K562 (cell line): Measurements from ENCODE around the gene ELOA2. TPM values are rescaled to one million over a fixed set of nuclear protein-coding genes. Genes with fewer than 3 reads are reported as not detected.

Experiments
- ATAC-seq: fragments of 200-7000 bp; cut with Tn5 transposase; 3 replicates; pipeline ENCODE4 v1.9.1; 2020; ENCODE audit warnings: moderate library complexity
- BruUV-seq: library from RNA; stranded (reverse); fragments of 400-500 nt; replicated peaks from 2 replicates; lab custom pipeline; 2021; lab: Mats Ljungman, UMichigan
- CTCF ChIA-PET: fragments of 300-600 bp; formaldehyde crosslinking; extraction: SDS; loops from one replicate; lab custom pipeline; 2021; ENCODE audit warnings: low intra/inter-chr PET ratio; lab: Yijun Ruan, JAX
- POLR2A ChIA-PET: fragments of 300-600, 350-650 bp; sonication (Branson Sonifier 250); formaldehyde crosslinking; extraction: SDS; loops from one replicate; lab custom pipeline; 2021; ENCODE audit warnings: antibody characterized with exemption, inconsistent platforms; lab: Yijun Ruan, JAX
- DNase-seq, 4 experiments: peaks; one replicate each; pipeline versions ENCODE4 v3.0.0 to v3.0.0-alpha.2; 2011 to 2018; ENCODE audit warnings: low spot score in 3 of 4, mixed read lengths in 3 of 4; ENCODE audit errors: extremely low read depth in 1 of 4
- FAIRE-seq: peaks from 2 replicates; lab custom pipeline; 2011; peaks lifted over from hg19 to GRCh38; lab: Jason Lieb, UNC
- H2AFZ ChIP-seq: 2 replicates; pipeline ENCODE4 v1.6.0; 2011; ENCODE audit warnings: low read depth, low read length, control low read depth, inconsistent platforms
- H3K27ac ChIP-seq: fragments of 200-600 bp; 3 replicates; pipeline ENCODE4 v1.8.0; 2011; ENCODE audit warnings: low read depth, mild to moderate bottlenecking, control low read depth, inconsistent platforms, low read length, moderate library complexity, mixed read lengths; ENCODE audit errors: extremely low read depth
- H3K27me3 ChIP-seq, 2 experiments: fragments of 300-600 bp in 1 of 2; 2 replicates in 1 of 2; 3 replicates in 1 of 2; pipeline versions ENCODE4 v1.6.0 to v1.8.0; 2011; ENCODE audit warnings: inconsistent platforms in 2 of 2, low read length in 2 of 2, mild to moderate bottlenecking in 1 of 2, mixed read lengths in 1 of 2, moderate library complexity in 1 of 2; ENCODE audit not compliant: control insufficient read depth in 2 of 2, insufficient read depth in 2 of 2
- H3K36me3 ChIP-seq: fragments of 300-600 bp; 3 replicates; pipeline ENCODE4 v1.8.0; 2011; ENCODE audit warnings: mild to moderate bottlenecking, low read length, inconsistent platforms; ENCODE audit not compliant: control insufficient read depth, insufficient read depth
- H3K4me1 ChIP-seq, 2 experiments: fragments of 200-600 bp in 1 of 2; replicated peaks in 1 of 2; 2 replicates in 1 of 2; 3 replicates in 1 of 2; pipeline versions ENCODE4 v1.5.1 to v1.8.0; 2011; ENCODE audit warnings: inconsistent platforms in 2 of 2, low read length in 2 of 2, mild to moderate bottlenecking in 1 of 2, mixed read lengths in 1 of 2, moderate library complexity in 1 of 2; ENCODE audit not compliant: control insufficient read depth in 2 of 2, insufficient read depth in 2 of 2
- H3K4me2 ChIP-seq: 2 replicates; pipeline ENCODE4 v1.6.1; 2011; ENCODE audit warnings: low read length, control low read depth, inconsistent platforms, mixed read lengths; ENCODE audit not compliant: insufficient read depth
- H3K4me3 ChIP-seq: fragments of 200-600 bp; sonication (generic), shearing (Covaris generic); 2 replicates; pipeline ENCODE4 v1.5.1; 2016; ENCODE audit warnings: control low read depth, inconsistent platforms
- H3K79me2 ChIP-seq: fragments of 200-600 bp; 3 replicates; pipeline ENCODE4 v1.8.0; 2011; ENCODE audit warnings: low read length, inconsistent platforms; ENCODE audit not compliant: control insufficient read depth, insufficient read depth
- H3K9ac ChIP-seq, 2 experiments: 2 replicates each; pipeline versions ENCODE4 v1.6.0 to v1.6.1; 2011; ENCODE audit warnings: low read depth in 2 of 2, low read length in 2 of 2, control low read depth in 1 of 2, inconsistent platforms in 1 of 2, mild to moderate bottlenecking in 1 of 2, mixed read lengths in 1 of 2; ENCODE audit not compliant: insufficient read depth in 1 of 2
- H3K9me1 ChIP-seq: one replicate; pipeline ENCODE4 v1.6.0; 2011; ENCODE audit warnings: inconsistent platforms, mild to moderate bottlenecking, low read length, moderate library complexity; ENCODE audit not compliant: control insufficient read depth, insufficient read depth
- H3K9me3 ChIP-seq: replicated peaks from 2 replicates; pipeline ENCODE4 v1.5.1; 2011; ENCODE audit warnings: low read depth, low read length, inconsistent platforms; ENCODE audit not compliant: control insufficient read depth, insufficient read depth
- H4K20me1 ChIP-seq: replicated peaks from 2 replicates; pipeline ENCODE4 v1.6.1; 2011; ENCODE audit warnings: low read length, inconsistent platforms, mixed read lengths; ENCODE audit not compliant: control insufficient read depth, insufficient read depth
- BMI1 ChIP-seq: fragments of 150-350 bp; IDR thresholded peaks from 2 replicates; pipeline ENCODE4 v1.6.1; 2014; ENCODE audit warnings: low read length
- PCBP1 ChIP-seq: fragments of 200-400 bp; formaldehyde crosslinking; IDR thresholded peaks from 2 replicates; pipeline ENCODE4 v1.6.1; 2018; ENCODE audit warnings: mild to moderate bottlenecking, low read depth, low read length; ENCODE audit not compliant: poor library complexity, severe bottlenecking
- RFX1 ChIP-seq: fragments of 450-650 bp; IDR thresholded peaks from 2 replicates; pipeline ENCODE4 v1.6.1; 2016; ENCODE audit warnings: mild to moderate bottlenecking, moderate library complexity
- TEAD4 ChIP-seq, 2 experiments: sonication (generic) in 1 of 2; formaldehyde crosslinking in 1 of 2; IDR thresholded peaks; 2 replicates each; pipeline versions ENCODE4 v1.6.1 to v1.8.0; 2012 to 2022; ENCODE audit warnings: borderline replicate concordance in 1 of 2, inconsistent platforms in 1 of 2, low read length in 1 of 2, mild to moderate bottlenecking in 1 of 2, missing genetic modification reagents in 1 of 2
- WGBS: fragments of 100-300 bp; shearing (Covaris generic); methylation state at CpG from one replicate; pipeline ENCODE4 v1.1.6; 2016; ENCODE audit warnings: low coverage, mixed read lengths; ENCODE audit not compliant: insufficient coverage; ENCODE audit errors: missing lambda C conversion rate; 5-methylcytosine and 5-hydroxymethylcytosine counted together
- in situ Hi-C: fragments of 300-500 bp; cut with MboI; formaldehyde crosslinking; loops from 4 replicates; pipeline ENCODE4 v1.15.0; 2018; ENCODE audit warnings: inconsistent platforms, mixed read lengths
- intact Hi-C: fragments of 100-400 bp; cut with micrococcal nuclease; formaldehyde crosslinking; loops from 2 replicates; pipeline ENCODE4 v1.14.2; 2022
- polyA plus RNA-seq, 8 experiments: library from polyadenylated mRNA; depleted of rRNA in 4 of 8; stranded (reverse) in 5 of 8; unstranded in 3 of 8; fragments of >200 nt; fragmentation: Nextera tagmentation in 2 of 8; fragmentation: Illumina TruSeq in 1 of 8; extraction: Ambion mirVana in 2 of 8; extraction: Trizol in 1 of 8; gene quantifications; 2 replicates each; pipeline versions ENCODE4 v1.2.1 to v1.2.3, GENCODE V29; 2011 to 2014; ENCODE audit warnings: inconsistent platforms in 1 of 8, missing spikeins in 1 of 8
- total RNA-seq, 7 experiments: library from RNA; depleted of rRNA in 6 of 7; stranded (reverse); fragments of >200 nt in 6 of 7; fragmentation: Illumina TruSeq in 2 of 7; extraction: Trizol in 2 of 7; gene quantifications; 2 replicates each; pipeline versions ENCODE4 v1.2.1 to v1.2.3, GENCODE V29; 2011 to 2021; ENCODE audit warnings: low replicate concordance in 1 of 7
- TF ChIP-seq, protein P1 (sequence below): fragments of 450-650 bp; IDR thresholded peaks from 2 replicates; pipeline ENCODE4 v1.6.1; 2018; ENCODE audit not compliant: partially characterized antibody
- TF ChIP-seq, protein P2 (sequence below), 2 experiments: fragments of 450-650 bp; conservative IDR thresholded peaks; 2 replicates each; pipeline ENCODE4 v1.6.1; 2017; ENCODE audit warnings: mild to moderate bottlenecking in 2 of 2, moderate library complexity in 2 of 2
- TF ChIP-seq, protein P3 (sequence below): IDR thresholded peaks from 3 replicates; pipeline ENCODE4 v1.6.1; 2011; ENCODE audit warnings: borderline replicate concordance, mild to moderate bottlenecking, moderate library complexity; ENCODE audit not compliant: insufficient read length; ENCODE audit errors: extremely low read depth
- TF ChIP-seq, protein P4 (sequence below): fragments of 250-450 bp; sonication (Bioruptor Pico); IDR thresholded peaks from 2 replicates; pipeline ENCODE4 v1.5.0; 2022; ENCODE audit warnings: mild to moderate bottlenecking

Gene ELOA2
- total and polyA plus RNA-seq, 9 of the 15 experiments (the other 6 are each of a cell fraction or from before 2014, with no cell fraction given): not detected

DNA sequence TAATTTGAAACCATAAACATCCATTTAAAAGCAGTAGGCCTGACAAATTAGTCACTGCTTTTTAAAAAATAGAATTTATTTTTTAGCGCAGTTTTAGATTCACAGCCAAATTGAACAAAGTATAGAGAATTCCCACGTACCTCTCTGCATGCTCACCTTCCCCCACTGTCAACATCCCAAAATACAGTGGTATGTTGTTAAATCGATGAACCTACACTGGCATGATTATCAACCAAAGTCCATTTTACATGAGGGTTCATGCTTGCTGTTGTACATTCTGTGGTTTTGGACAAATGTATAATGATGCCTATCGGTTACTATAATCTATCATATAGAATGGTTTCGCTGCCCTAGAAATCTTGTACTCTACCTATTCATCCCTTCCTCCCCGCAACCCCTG lies 5.6 kb upstream of the ELOA2 start:
- WGBS: 6% methylated on average over 6 of the region's 6 CpGs
- H3K4me2 ChIP-seq: no peak overlapping the region

More for the DNA sequence above, 5.6 kb upstream of the ELOA2 start:
- BruUV-seq: no TSS peak
- FAIRE-seq (no peak), DNase-seq (no peak), ATAC-seq (no peak)
- no peaks in the 10 kb centered on the region for H3K9me1 ChIP-seq
- no peaks in the 10 kb centered on the region for H3K9me3 ChIP-seq
- ChIA-PET POLR2A (no interaction called here), CTCF (no interaction called here)
- H3K36me3 ChIP-seq: no peaks in the 10 kb centered on the region
- intact Hi-C loops: no loop called here
- no peak overlapping the region for H3K4me3 ChIP-seq
- in situ Hi-C loops: no loop called here
- H4K20me1 ChIP-seq: no peaks in the 10 kb centered on the region
- H3K9ac ChIP-seq: no peak overlapping the region
- peaks cover 0 to 2% of the 10 kb centered on the region in 2 experiments; a peak in 3 of 5 replicates for H3K27me3 ChIP-seq
- no peaks in the 10 kb centered on the region for H3K79me2 ChIP-seq
- H3K27ac ChIP-seq: no peak overlapping the region
- H3K4me1 ChIP-seq: no peaks in the 10 kb centered on the region
- H2AFZ ChIP-seq: no peak overlapping the region
- TF ChIP-seq, protein P1, sequence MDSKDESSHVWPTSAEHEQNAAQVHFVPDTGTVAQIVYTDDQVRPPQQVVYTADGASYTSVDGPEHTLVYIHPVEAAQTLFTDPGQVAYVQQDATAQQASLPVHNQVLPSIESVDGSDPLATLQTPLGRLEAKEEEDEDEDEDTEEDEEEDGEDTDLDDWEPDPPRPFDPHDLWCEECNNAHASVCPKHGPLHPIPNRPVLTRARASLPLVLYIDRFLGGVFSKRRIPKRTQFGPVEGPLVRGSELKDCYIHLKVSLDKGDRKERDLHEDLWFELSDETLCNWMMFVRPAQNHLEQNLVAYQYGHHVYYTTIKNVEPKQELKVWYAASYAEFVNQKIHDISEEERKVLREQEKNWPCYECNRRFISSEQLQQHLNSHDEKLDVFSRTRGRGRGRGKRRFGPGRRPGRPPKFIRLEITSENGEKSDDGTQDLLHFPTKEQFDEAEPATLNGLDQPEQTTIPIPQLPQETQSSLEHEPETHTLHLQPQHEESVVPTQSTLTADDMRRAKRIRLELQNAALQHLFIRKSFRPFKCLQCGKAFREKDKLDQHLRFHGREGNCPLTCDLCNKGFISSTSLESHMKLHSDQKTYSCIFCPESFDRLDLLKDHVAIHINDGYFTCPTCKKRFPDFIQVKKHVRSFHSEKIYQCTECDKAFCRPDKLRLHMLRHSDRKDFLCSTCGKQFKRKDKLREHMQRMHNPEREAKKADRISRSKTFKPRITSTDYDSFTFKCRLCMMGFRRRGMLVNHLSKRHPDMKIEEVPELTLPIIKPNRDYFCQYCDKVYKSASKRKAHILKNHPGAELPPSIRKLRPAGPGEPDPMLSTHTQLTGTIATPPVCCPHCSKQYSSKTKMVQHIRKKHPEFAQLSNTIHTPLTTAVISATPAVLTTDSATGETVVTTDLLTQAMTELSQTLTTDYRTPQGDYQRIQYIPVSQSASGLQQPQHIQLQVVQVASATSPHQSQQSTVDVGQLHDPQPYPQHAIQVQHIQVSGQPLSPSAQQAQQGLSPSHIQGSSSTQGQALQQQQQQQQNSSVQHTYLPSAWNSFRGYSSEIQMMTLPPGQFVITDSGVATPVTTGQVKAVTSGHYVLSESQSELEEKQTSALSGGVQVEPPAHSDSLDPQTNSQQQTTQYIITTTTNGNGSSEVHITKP: no peak
- TF ChIP-seq PCBP1: no peak
- TF ChIP-seq, protein P2, sequence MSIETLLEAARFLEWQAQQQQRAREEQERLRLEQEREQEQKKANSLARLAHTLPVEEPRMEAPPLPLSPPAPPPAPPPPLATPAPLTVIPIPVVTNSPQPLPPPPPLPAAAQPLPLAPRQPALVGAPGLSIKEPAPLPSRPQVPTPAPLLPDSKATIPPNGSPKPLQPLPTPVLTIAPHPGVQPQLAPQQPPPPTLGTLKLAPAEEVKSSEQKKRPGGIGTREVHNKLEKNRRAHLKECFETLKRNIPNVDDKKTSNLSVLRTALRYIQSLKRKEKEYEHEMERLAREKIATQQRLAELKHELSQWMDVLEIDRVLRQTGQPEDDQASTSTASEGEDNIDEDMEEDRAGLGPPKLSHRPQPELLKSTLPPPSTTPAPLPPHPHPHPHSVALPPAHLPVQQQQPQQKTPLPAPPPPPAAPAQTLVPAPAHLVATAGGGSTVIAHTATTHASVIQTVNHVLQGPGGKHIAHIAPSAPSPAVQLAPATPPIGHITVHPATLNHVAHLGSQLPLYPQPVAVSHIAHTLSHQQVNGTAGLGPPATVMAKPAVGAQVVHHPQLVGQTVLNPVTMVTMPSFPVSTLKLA (conservative IDR thresholded peaks at IDR 0.05): no peak
- no peak for TF ChIP-seq TEAD4 (IDR thresholded peaks at IDR 0.05; ENCODE audit: low read length)
- TF ChIP-seq TEAD4 (CRISPR knock-in tag; IDR thresholded peaks at IDR 0.05; ENCODE audit: borderline replicate concordance): no peak
- TF ChIP-seq, protein P3, sequence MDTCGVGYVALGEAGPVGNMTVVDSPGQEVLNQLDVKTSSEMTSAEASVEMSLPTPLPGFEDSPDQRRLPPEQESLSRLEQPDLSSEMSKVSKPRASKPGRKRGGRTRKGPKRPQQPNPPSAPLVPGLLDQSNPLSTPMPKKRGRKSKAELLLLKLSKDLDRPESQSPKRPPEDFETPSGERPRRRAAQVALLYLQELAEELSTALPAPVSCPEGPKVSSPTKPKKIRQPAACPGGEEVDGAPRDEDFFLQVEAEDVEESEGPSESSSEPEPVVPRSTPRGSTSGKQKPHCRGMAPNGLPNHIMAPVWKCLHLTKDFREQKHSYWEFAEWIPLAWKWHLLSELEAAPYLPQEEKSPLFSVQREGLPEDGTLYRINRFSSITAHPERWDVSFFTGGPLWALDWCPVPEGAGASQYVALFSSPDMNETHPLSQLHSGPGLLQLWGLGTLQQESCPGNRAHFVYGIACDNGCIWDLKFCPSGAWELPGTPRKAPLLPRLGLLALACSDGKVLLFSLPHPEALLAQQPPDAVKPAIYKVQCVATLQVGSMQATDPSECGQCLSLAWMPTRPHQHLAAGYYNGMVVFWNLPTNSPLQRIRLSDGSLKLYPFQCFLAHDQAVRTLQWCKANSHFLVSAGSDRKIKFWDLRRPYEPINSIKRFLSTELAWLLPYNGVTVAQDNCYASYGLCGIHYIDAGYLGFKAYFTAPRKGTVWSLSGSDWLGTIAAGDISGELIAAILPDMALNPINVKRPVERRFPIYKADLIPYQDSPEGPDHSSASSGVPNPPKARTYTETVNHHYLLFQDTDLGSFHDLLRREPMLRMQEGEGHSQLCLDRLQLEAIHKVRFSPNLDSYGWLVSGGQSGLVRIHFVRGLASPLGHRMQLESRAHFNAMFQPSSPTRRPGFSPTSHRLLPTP: no peak
- no peak for TF ChIP-seq RFX1
- TF ChIP-seq, protein P4, sequence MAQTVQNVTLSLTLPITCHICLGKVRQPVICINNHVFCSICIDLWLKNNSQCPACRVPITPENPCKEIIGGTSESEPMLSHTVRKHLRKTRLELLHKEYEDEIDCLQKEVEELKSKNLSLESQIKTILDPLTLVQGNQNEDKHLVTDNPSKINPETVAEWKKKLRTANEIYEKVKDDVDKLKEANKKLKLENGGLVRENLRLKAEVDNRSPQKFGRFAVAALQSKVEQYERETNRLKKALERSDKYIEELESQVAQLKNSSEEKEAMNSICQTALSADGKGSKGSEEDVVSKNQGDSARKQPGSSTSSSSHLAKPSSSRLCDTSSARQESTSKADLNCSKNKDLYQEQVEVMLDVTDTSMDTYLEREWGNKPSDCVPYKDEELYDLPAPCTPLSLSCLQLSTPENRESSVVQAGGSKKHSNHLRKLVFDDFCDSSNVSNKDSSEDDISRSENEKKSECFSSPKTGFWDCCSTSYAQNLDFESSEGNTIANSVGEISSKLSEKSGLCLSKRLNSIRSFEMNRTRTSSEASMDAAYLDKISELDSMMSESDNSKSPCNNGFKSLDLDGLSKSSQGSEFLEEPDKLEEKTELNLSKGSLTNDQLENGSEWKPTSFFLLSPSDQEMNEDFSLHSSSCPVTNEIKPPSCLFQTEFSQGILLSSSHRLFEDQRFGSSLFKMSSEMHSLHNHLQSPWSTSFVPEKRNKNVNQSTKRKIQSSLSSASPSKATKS (CRISPR knock-in tag): no peak
- no peak for TF ChIP-seq BMI1
